ENCODE results near the gene AKT3.

GRCh38 chr1:243793298-243793697 lies 56.7 kb downstream of the AKT3 start:
- no peak for TF ChIP-seq POLR2AphosphoS5 (IDR thresholded peaks at IDR 0.05)
- no peak for TF ChIP-seq EP300 (IDR thresholded peaks at IDR 0.05)
- TF ChIP-seq POLR2A (IDR thresholded peaks at IDR 0.05), result no peak
- no peak for TF ChIP-seq CTCF (IDR thresholded peaks at IDR 0.05)
